ENCODE results near the gene PCLO.
"Not testable (repeated sequence)": the region's sequence is repeated elsewhere in the genome, so short reads cannot be mapped to it uniquely, and the experiment has no call there.

Gene PCLO

DNA sequence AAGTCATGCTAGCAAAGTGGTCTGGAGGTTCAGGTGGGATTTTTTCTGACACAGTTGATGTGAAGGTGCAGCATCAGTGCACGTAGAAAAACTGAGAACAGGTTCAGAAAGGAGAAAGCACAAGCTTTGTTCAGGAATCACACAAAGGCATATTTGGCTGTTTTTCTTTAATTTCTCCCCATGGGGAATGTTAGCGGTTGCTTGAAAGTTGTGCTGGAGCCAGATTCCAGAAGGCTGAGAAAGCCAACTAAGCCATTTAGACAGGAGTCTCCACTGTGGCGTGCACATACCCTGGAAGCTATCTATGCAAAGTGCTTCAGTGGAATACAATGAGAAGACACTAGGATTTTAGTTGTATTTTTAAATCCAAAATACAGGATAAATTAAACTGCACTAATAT, 201.4 kb downstream of the PCLO start:
- DNase-seq = no peak

- no peak for DNase-seq
Measured at GRCh38 chr7:82959528-82959927, 203.2 kb downstream of the PCLO start.

DNA sequence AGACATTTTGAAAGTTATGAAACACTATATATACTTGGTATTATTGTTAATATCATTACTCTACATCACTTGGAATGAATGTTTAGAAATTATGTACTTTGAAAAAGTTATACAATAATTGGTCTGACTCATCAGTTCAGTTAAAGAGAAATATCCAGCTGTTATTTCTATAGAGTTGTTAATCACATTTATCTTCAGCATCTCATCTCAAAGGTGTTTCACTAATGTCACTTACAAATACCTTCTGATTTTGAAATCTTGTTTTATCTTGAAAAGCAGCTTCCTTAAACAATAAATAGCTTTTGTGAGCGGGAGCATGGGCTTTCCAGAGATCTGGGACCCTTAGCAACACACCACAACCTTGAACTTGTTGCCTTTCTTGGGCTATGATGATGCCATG, 205.2 kb downstream of the PCLO start:
- DNase-seq = no peak

- peak in 1 of 2 experiments; percentile 25 for DNase-seq
Measured at GRCh38 chr7:82953324-82954027, 209.2 kb downstream of the PCLO start.

- no peak for DNase-seq
Measured at GRCh38 chr7:82950436-82950835, 212.2 kb downstream of the PCLO start.

DNA sequence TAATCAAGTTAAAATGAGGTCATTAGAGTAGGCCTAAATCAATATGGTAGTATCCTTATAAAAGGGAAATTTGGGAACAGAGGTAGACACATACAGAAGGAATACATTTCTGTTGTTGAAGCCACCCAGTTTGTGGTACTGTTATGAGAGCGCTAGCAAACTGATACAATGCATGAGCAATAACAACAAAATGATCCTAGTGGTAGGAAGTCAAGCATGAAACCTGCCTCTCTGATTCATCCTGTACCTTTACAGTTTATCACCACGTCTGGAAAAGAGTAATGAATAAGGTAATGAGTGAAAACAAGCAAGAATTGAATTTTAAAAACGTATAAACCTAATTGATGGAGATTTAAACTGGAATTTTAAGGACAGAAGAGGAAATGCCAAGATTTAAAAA, 217.2 kb downstream of the PCLO start:
- no peak for DNase-seq

- no peak for DNase-seq
Measured at GRCh38 chr7:82945056-82945455, 217.6 kb downstream of the PCLO start.

- no peak for DNase-seq
Measured at GRCh38 chr7:82932516-82932915, 230.2 kb downstream of the PCLO start.

DNA sequence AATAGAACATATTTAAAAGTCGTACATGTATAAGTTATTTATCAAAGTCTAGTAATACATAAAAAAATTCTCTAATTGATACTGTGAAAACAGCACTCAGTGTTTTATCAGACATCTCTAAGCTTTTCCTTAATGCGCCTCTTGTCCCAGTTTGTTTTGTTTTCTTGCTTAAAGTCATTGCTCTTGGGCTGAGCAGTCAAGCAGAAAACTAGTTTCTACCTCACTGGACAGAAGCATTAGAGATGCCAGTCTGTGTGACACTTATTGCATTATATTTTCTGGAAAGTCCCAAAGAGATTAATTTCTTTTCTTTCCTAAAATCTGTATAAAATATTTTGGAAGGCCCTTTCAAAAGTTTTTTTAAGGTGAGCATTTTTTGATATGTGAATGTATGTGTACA, 236.2 kb downstream of the PCLO start:
- no peak for DNase-seq

DNA sequence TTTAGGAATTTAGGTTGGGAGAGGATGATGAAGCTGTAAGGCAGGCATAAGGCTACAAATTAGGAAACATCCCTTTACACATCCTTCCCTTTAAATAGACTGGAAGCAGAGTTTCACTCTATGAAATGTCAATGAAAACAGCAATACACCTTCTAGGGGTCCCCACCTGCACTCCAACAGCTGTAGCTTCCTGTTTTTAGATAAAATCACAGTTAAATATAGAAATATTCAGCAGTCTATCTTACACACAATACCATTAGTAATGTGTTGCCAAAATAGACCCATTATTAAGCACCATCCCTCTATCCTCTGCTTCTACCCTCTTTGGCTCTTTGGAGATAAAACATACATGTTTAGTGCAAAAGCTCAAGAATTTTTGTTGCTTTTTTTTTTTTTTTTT, 237.4 kb downstream of the PCLO start:
- no peak for DNase-seq

GRCh38 chr7:82906502-82906901, 256.2 kb downstream of the PCLO start:
- DNase-seq = no peak

DNA sequence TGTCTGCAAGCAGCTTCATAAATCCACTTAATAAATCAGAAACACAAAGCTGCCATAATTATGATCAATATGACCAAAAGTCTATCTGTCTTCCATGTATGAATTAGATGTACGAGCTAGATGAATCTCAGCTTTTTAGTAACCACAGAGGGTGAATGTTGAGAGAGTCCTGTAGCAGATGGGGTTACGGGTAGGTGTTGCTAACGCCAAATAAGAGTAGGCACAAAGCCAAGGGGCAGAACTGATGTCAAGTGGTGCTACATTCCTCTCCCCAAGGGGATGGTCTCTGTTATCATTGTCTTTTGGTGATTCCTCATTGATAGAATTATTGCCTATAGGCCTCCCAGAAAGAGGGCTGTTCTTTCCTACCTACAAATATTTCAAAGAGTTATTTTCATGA, 257.8 kb downstream of the PCLO start:
- DNase-seq = peak in 1 of 2 experiments; percentile 41

GRCh38 chr7:82901098-82901497, 261.6 kb downstream of the PCLO start:
- not testable (repeated sequence) for DNase-seq

DNA sequence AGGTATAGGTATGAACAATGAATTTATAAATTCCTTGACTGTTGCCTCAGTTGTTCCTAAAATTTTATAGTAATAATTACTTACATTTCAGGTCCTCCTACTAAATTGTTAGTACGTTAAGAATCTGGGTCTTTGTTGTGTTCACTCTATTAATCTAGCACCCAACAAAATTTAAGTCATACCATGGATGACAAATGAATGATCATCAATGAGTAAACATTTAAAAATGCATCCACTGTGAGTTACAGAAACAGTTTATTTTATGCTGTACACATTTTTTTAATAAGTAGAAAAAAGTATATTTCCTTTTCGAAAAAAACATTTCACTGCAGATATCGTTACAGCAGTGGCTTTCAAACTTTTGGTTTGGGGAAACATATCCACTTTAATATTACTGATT, 265.2 kb downstream of the PCLO start:
- no peak for DNase-seq

GRCh38 chr7:82894341-82894740, 268.3 kb downstream of the PCLO start:
- not testable (repeated sequence) for DNase-seq

GRCh38 chr7:82886324-82886723, 276.4 kb downstream of the PCLO start:
- DNase-seq = no peak

- no peak for DNase-seq
Measured at GRCh38 chr7:82865856-82866255, 296.8 kb downstream of the PCLO start.

DNA sequence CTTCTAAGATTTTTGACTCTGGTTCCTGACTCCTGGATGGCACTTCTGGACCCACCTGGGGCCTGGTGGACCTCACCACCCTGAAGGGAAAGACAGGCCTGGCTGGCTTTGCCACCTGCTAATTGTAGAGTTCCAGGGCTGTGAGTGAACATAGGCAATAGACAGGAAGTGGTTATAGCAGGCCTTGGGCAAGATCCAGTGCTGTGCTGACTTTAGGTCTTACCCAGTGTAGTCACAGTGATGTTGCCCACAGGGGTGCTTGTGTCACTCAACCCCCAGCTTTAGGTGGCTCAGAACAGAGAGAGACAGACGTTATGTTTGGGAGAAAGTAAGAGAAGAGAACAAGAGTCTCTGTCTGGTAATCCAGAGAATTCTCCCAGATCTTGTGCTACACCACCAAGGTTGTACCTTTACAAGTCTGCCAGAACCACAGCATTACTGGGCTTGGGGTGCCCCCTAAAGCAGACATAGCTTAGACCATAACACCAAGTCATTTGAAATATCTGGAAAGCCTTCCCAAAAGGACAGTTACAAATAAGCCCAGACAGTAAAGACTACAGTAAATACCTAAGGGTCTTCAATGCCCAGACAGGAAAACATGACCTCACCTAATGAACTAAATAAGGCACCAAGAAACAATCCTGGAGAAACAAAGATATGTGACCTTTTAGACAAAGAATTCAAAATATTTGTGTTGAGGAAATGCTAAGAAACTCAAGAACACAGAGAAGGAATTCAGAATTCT, 303.4 kb downstream of the PCLO start:
- no peak for DNase-seq

- peak in 1 of 2 experiments; percentile 9 for DNase-seq
Measured at GRCh38 chr7:82851121-82851520, 311.6 kb downstream of the PCLO start.

GRCh38 chr7:82841828-82842227, 320.9 kb downstream of the PCLO start:
- no peak for DNase-seq

DNA sequence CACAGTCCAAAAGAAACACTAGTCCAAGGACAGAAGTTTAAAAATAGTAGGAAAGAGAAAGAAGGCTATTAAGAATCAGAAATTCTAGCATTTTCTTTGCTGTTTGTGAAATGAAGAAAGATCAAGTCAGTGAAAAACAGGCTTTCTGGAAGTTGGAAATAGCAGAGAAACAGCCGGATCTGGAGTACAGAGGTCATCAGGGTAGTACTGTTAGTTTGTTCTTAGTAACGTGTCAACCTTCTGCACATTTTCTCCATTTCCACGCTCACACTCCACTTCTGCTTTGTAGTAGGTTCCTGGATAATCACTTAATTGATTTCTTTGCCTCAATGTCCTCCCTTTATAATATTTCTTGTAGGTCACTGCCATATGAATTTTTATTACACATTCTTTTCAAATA, 322.6 kb downstream of the PCLO start:
- DNase-seq = no peak

- no peak for DNase-seq
Measured at GRCh38 chr7:82839555-82839954, 323.1 kb downstream of the PCLO start.

- no peak for DNase-seq
Measured at GRCh38 chr7:82839063-82839462, 323.6 kb downstream of the PCLO start.

DNA sequence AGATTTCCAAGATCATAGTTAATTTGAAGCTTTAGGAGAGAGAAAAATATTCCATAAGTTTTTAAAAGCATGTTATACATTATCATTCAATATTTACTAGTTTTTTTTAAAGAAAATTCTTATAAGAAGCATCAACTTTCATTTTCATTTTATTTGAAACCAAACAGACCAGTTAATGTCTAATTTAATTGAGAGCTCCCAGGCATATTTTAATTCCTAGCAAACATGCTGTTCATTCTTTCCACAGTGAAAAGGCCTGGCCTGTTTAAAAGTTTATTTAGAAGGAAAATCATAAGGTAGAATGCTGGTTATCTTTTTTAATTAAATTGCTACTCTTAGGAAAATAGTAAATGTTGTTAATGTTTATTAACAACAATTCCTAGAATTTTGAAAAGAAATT, 324.4 kb downstream of the PCLO start:
- DNase-seq = no peak

DNA sequence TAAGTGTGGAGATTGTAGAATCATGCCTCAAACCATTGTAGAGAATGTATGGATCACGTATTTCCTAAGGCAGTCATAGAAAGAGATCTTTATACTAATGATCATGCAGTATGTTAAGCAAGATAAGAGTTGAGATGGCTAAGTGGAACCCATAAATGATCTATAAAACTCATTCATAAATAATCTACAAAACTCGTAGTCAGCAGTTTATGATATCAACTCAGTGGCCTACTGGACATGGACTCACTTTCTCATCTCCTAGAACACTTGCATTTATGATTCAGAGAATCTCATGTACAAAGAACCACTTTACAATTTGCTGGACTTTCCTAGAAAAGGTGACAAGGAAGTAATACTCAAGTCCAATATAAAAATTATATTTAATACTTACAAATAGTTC, 339.6 kb downstream of the PCLO start:
- no peak for DNase-seq

All from NCI-H524 (cell line).